Neural cell (in vitro differentiated cells): Measurements from ENCODE around the gene STUM.

Experiments used
- EP300 ChIP-seq: fragments of 450-650 bp; conservative IDR thresholded peaks from 2 replicates; pipeline ENCODE4 v1.6.1; 2014; ENCODE audit warnings: antibody characterized with exemption, mild to moderate bottlenecking, moderate library complexity; ENCODE audit not compliant: poor library complexity, severe bottlenecking
- EZH2 ChIP-seq: fragments of 200-600, 300-800 bp; shearing (Covaris generic), sonication (generic); IDR thresholded peaks from 2 replicates; pipeline ENCODE4 v1.6.1; 2014; ENCODE audit warnings: antibody characterized with exemption, low read length, borderline replicate concordance, mild to moderate bottlenecking; ENCODE audit not compliant: insufficient read depth, poor library complexity, severe bottlenecking
- POLR2AphosphoS5 ChIP-seq: IDR thresholded peaks from 2 replicates; pipeline ENCODE4 v1.6.1; 2012
- TAF1 ChIP-seq: IDR thresholded peaks from 2 replicates; pipeline ENCODE4 v1.6.1; 2012; ENCODE audit warnings: low read depth
- TF ChIP-seq, protein P1 (sequence below): fragments of 450-650 bp; IDR thresholded peaks from 2 replicates; pipeline ENCODE4 v1.5.1; 2014; ENCODE audit warnings: antibody characterized with exemption, mild to moderate bottlenecking, moderate library complexity; ENCODE audit not compliant: poor library complexity, severe bottlenecking
- TF ChIP-seq, protein P2 (sequence below): IDR thresholded peaks from 2 replicates; pipeline ENCODE4 v1.6.1; 2012; ENCODE audit warnings: borderline replicate concordance

DNA sequence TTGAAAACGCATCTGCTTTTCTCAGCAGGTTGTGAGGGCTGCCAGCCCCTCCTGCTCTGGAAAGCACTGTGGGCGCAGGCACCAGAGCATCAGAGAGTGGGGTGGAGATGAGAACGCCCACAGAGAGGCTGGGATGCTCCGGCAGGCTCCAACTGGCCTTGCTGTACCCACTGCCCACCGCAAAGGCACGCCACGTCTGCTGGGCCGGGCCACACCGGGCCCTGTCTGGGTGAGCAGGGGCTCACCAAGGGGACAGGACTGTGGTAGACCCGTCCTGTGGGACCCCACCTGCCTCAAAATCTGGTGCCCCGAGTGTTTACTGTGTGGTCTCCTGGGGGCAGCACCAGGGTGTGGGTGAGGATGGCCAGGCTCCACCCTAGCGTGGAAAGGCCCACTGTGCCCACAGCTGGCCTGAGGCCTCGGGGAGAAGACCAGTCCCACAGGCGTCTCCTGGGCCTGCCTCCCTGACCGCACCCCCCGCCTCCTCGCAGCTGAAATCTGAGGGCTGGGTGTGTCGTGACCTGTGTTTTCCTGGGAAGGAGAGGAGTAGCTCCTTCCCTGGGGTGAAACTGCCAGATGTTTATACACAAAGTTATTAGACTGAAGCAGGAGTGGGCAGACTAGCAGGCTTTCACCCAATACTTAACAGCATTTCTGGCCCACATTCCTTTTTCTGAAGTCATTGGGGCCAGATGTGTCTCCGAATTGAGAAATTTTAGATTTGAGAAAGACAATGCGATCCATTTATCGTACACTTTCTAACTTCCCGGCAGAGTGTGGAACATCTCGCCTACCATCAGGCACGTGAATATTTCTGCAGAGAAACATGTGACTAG lies 53.8 kb downstream of the STUM start:
- TF ChIP-seq, protein P1, sequence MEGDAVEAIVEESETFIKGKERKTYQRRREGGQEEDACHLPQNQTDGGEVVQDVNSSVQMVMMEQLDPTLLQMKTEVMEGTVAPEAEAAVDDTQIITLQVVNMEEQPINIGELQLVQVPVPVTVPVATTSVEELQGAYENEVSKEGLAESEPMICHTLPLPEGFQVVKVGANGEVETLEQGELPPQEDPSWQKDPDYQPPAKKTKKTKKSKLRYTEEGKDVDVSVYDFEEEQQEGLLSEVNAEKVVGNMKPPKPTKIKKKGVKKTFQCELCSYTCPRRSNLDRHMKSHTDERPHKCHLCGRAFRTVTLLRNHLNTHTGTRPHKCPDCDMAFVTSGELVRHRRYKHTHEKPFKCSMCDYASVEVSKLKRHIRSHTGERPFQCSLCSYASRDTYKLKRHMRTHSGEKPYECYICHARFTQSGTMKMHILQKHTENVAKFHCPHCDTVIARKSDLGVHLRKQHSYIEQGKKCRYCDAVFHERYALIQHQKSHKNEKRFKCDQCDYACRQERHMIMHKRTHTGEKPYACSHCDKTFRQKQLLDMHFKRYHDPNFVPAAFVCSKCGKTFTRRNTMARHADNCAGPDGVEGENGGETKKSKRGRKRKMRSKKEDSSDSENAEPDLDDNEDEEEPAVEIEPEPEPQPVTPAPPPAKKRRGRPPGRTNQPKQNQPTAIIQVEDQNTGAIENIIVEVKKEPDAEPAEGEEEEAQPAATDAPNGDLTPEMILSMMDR, result no peak
- no peak for TF ChIP-seq EZH2
- TF ChIP-seq, protein P2, sequence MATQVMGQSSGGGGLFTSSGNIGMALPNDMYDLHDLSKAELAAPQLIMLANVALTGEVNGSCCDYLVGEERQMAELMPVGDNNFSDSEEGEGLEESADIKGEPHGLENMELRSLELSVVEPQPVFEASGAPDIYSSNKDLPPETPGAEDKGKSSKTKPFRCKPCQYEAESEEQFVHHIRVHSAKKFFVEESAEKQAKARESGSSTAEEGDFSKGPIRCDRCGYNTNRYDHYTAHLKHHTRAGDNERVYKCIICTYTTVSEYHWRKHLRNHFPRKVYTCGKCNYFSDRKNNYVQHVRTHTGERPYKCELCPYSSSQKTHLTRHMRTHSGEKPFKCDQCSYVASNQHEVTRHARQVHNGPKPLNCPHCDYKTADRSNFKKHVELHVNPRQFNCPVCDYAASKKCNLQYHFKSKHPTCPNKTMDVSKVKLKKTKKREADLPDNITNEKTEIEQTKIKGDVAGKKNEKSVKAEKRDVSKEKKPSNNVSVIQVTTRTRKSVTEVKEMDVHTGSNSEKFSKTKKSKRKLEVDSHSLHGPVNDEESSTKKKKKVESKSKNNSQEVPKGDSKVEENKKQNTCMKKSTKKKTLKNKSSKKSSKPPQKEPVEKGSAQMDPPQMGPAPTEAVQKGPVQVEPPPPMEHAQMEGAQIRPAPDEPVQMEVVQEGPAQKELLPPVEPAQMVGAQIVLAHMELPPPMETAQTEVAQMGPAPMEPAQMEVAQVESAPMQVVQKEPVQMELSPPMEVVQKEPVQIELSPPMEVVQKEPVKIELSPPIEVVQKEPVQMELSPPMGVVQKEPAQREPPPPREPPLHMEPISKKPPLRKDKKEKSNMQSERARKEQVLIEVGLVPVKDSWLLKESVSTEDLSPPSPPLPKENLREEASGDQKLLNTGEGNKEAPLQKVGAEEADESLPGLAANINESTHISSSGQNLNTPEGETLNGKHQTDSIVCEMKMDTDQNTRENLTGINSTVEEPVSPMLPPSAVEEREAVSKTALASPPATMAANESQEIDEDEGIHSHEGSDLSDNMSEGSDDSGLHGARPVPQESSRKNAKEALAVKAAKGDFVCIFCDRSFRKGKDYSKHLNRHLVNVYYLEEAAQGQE, result no peak
- no peak for TF ChIP-seq EP300
- no peak for TF ChIP-seq POLR2AphosphoS5
- no peak for TF ChIP-seq TAF1
